Activated naive CD4-positive, alpha-beta T cell treated with Interleukin-2 at 50 U/mL for 16 hours (primary cell): Measurements from ENCODE around the gene RAB44.

Experiments
- DNase-seq: peaks from one replicate; pipeline ENCODE4 v3.0.0-alpha.2; 2020

The RAB44 gene

DNA sequence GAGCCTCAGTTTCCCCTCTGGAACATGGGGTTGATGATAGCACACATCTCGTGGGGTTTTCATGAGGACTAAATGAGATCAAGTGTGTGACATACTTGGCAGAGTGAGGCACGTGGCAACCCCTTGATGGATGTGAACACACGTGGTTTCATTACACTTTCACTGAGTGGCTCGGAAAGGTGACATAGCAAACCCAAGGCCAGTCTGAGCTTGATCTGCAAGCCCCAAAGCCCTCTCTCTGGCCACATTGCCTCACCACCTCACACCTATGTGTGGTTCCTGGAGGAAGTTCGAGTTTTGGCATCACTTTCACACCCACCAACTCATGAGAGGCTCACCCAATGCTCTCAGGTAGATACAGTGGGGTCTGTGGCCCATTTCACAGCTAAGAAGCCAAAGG, 81.6 kb downstream of the RAB44 start:
- DNase-seq: no peak

DNA sequence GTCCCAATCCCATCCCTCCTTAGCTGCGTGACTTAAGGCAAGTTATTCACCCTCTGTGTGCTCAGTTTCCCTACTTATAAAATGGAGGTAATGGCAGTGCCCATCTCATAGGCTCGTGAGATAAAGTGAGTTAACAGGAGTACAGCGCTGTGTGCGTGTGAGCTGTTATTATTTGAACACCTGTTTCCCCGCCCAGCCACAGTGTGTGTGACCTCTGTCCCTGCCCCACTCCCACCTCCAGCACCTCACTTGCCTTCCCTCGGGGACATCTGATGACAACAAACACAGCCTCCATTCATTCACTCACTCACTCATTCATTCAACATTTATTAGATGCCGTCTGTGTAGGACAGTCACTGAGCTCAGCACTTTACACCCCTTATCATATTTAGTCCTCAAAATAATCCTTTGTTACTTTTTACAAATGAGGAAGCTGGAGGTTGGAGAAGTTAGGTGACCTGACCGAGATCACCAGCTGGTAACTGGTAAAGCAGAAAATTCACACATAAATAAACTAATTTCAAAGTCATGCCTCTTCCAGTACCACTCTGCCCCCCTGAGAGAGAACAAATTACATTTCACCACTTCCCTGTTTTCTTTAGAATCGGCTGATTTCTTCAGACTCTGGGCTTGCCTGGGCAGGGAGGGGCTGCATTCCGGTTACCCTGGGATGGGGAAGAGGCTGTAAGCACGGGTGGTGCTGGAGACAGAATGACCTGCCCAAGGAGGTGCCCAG, 83.0 kb downstream of the RAB44 start:
- DNase-seq: no peak

DNA sequence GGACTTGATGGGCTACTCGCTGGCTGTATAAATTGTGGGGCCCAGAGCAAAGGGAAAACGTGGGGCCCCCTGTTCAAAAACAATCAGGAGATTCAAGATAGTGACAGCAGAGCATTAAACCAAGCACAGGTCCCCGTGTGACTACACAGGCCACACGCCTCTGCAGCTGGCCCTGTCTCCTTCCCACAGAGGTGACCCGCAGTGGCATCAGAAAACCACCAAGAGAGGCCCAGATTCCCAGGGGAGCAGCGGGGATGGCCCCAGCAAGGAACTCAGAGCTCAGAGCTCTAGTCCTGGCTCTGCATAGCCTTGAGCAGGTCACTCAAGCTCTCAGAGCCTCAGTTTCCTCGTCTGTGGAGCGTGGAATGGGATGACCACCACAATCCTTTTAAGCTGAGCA, 84.0 kb downstream of the RAB44 start:
- DNase-seq: no peak
